ENCODE measurements around the gene ATP8B4. TPM values are rescaled to one million over a fixed set of nuclear protein-coding genes. Genes with fewer than 3 reads are reported as not detected.

ATP8B4 gene
- total RNA-seq, 4 donors from 2014 or later: 2.0 to 9.8 (median 9.2) TPM

Small RNAs within 50 kb of the gene (small RNA-seq; reads per million reads assigned to genes)
- 0 reads per million in 4 donors for gene RNA5SP394

Other genes starting within 250 kb of the ATP8B4 start
- under 1 TPM in 2 of 4 donors, not detected in 2; 0.13 to 0.22 TPM for gene SLC27A2, start 63.0 kb upstream of the ATP8B4 start, total RNA-seq
- 1 to 10 TPM in 3 of 4 donors, not detected in 1; 3.1 to 4.2 (median 4.0) TPM for gene HDC, start 146.5 kb upstream of the ATP8B4 start, total RNA-seq
- 10 to 100 TPM; 15.8 to 26.1 (median 17.8) TPM for gene GABPB1, start 236.0 kb upstream of the ATP8B4 start, total RNA-seq